NT2/D1 (cell line): Measurements from ENCODE around the gene PNPO.

Source experiments
- SUZ12 ChIP-seq: IDR thresholded peaks from 2 replicates; pipeline ENCODE4 v1.6.1; 2011; ENCODE audit not compliant: insufficient read length, insufficient read depth; ENCODE audit errors: extremely low read depth
- YY1 ChIP-seq: IDR thresholded peaks from 2 replicates; pipeline ENCODE4 v1.6.1; 2011; ENCODE audit not compliant: insufficient read length, insufficient read depth
- ZNF274 ChIP-seq: IDR thresholded peaks from 2 replicates; pipeline ENCODE4 v1.6.1; 2011; ENCODE audit warnings: mild to moderate bottlenecking, low read depth, low read length

DNA sequence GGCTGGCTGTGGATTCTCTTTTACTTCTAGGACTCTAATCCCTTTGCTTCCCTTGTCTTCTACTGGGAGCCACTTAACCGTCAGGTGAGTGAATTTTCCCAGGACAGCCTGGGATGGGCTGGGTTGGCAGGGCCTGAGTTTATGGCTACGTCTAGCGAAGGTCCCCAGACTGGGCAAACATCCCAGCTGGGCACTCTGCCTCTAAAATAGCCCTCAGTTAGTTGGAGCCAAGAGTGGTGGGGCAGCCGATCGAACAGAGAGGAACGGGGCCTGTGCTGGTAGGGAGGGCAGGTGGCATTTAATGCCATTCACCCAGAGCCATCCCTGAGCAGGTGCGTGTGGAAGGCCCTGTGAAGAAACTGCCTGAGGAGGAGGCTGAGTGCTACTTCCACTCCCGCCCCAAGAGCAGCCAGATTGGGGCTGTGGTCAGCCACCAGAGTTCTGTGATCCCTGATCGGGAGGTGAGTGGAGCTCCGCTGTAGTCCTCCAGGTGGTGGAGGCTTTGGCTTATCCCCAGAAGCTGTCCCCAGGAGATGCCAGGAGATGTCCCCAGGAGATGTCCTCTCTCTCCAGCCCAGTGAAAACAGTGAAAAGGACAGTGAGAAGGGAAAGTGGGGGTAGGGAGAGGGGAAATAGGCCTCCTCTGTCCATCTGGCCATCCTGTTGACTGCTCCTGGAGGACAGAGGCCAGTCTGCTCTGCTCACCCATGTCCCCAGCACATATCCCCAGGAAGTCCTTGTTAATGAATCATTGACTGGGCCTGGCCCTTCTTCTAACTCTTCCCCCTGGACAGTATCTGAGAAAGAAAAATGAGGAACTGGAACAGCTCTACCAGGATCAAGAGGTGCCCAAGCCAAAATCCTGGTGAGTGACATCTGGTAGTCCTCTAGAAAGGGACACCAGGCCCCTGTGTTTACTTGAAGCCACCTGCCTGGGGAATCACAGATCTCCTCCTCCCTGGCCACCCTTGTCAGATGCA, 4.4 kb downstream of the PNPO start:
- no peak for TF ChIP-seq ZNF274
- no peak for TF ChIP-seq SUZ12
- no peak for TF ChIP-seq YY1
